Brain microvascular endothelial cell (primary cell): ENCODE measurements around the gene ZNF692.

Experiments used
- DNase-seq: peaks from one replicate; pipeline ENCODE4 v3.0.0-alpha.2; 2020
- H3K27ac ChIP-seq: fragments of 250-450 bp; sonication (Bioruptor Pico); 2 replicates; pipeline ENCODE4 v1.5.1; 2020; ENCODE audit warnings: mild to moderate bottlenecking, moderate library complexity
- H3K27me3 ChIP-seq: fragments of 250-450 bp; sonication (Bioruptor Pico); replicated peaks from 2 replicates; pipeline ENCODE4 v1.5.1; 2020; ENCODE audit warnings: mild to moderate bottlenecking
- H3K36me3 ChIP-seq: fragments of 250-450 bp; sonication (Bioruptor Pico); replicated peaks from 2 replicates; pipeline ENCODE4 v1.5.1; 2020; ENCODE audit warnings: mild to moderate bottlenecking
- H3K4me3 ChIP-seq: 2 replicates; pipeline ENCODE4 v1.5.1; 2011; ENCODE audit warnings: low read depth, mild to moderate bottlenecking, control low read depth, low read length, moderate library complexity
- in situ Hi-C: cut with HindIII; loops from 2 replicates; pipeline ENCODE4 v1.10.0; 2017; ENCODE audit warnings: low sequenced_read_pairs, low pct_ligation_motif_present
- TF ChIP-seq, protein P1 (sequence below): IDR thresholded peaks from 2 replicates; pipeline ENCODE4 v1.5.1; 2011; ENCODE audit warnings: low read depth, mild to moderate bottlenecking, moderate library complexity, low read length, control low read depth, inconsistent platforms; ENCODE audit errors: missing control alignments

Gene ZNF692

GRCh38 chr1:248858096-248858890 is 592 bp downstream of the ZNF692 start:
- Histone ChIP-seq H3K27me3 (no peaks in the 10 kb centered on the region), H3K36me3 (peaks cover 16% of the 10 kb centered on the region), H3K27ac (peak overlapping the region; percentile 12), H3K4me3 (peak overlapping the region; percentile 74)
- TF ChIP-seq, protein P1, sequence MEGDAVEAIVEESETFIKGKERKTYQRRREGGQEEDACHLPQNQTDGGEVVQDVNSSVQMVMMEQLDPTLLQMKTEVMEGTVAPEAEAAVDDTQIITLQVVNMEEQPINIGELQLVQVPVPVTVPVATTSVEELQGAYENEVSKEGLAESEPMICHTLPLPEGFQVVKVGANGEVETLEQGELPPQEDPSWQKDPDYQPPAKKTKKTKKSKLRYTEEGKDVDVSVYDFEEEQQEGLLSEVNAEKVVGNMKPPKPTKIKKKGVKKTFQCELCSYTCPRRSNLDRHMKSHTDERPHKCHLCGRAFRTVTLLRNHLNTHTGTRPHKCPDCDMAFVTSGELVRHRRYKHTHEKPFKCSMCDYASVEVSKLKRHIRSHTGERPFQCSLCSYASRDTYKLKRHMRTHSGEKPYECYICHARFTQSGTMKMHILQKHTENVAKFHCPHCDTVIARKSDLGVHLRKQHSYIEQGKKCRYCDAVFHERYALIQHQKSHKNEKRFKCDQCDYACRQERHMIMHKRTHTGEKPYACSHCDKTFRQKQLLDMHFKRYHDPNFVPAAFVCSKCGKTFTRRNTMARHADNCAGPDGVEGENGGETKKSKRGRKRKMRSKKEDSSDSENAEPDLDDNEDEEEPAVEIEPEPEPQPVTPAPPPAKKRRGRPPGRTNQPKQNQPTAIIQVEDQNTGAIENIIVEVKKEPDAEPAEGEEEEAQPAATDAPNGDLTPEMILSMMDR = peak; percentile 44
- in situ Hi-C loops = no loop called here
- peak; percentile 35 for DNase-seq

DNA sequence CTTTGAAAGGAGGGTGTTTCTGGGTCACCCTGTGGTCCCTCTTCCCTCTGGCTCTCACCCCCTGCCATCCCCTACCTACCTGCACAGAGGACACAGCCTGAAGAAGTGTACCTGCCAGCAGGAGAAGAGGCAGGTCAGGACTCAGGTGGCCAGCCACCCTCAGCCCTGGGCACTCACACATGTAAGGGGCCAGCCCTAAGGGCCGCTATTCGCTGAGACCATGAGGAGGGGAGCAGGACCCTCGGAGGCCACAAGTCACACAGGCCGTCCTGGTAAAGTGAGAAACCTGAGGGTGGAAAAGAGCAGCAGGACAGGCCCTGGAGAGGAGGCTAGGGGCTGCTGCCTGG is 1.2 kb downstream of the ZNF692 start:
- Histone ChIP-seq H3K27me3 (no peaks in the 10 kb centered on the region), H3K27ac (no peak overlapping the region), H3K4me3 (peak overlapping the region; percentile 74), H3K36me3 (peaks cover 19% of the 10 kb centered on the region)
- no peak for DNase-seq
- in situ Hi-C loops = no loop called here
- TF ChIP-seq, protein P1 = no peak

GRCh38 chr1:248857201-248857600 is 1.7 kb downstream of the ZNF692 start:
- Histone ChIP-seq H3K36me3 (peaks cover 19% of the 10 kb centered on the region), H3K27me3 (no peaks in the 10 kb centered on the region), H3K4me3 (no peak overlapping the region), H3K27ac (no peak overlapping the region)
- TF ChIP-seq, protein P1 = no peak
- in situ Hi-C loops = no loop called here
- DNase-seq = no peak

DNA sequence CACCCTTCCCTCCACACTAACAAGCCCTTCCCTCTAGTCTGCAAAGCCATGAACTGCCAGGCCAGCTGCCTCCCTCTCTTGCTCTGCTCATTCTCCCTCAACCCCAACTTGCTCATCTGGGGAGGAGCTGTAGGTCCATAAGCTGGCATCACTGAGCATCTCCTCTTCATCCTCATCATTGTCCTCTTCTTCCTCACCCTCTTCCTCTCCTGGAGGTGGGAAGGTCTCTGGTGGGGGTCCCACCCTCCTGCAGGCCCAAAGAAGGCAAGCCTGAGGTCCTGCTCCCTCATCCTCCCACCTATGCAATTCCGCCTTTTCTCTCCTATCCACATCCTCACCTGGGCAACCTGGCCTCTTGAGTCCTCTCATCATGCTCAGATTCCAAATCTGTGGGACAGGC is 2.7 kb downstream of the ZNF692 start:
- peaks cover 22% of the 10 kb centered on the region for H3K36me3 ChIP-seq
- H3K27ac ChIP-seq = no peak overlapping the region
- DNase-seq = no peak
- H3K27me3 ChIP-seq = no peaks in the 10 kb centered on the region
- TF ChIP-seq, protein P1 = no peak
- in situ Hi-C loops = no loop called here
- H3K4me3 ChIP-seq = no peak overlapping the region

GRCh38 chr1:248855580-248855979 is 3.3 kb downstream of the ZNF692 start:
- DNase-seq = no peak
- peaks cover 23% of the 10 kb centered on the region for H3K36me3 ChIP-seq

More at GRCh38 chr1:248855580-248855979, 3.3 kb downstream of the ZNF692 start:
- no peak overlapping the region for H3K27ac ChIP-seq
- TF ChIP-seq, protein P1 = no peak
- no peaks in the 10 kb centered on the region for H3K27me3 ChIP-seq
- in situ Hi-C loops = no loop called here
- no peak overlapping the region for H3K4me3 ChIP-seq
